ENCODE results near the gene CARD10. TPM values are rescaled to one million over a fixed set of nuclear protein-coding genes. Genes with fewer than 3 reads are reported as not detected.

Gene CARD10
- total RNA-seq, 1 donor from 2014 or later = 5.7 TPM

- no peak overlapping the region for H3K27ac ChIP-seq (ENCODE audit: low read depth, low read length)
- no peaks in the 10 kb centered on the region for H3K36me3 ChIP-seq (ENCODE audit: control insufficient read depth in 3 of 3, insufficient read depth in 3 of 3, low read length in 3 of 3)
- no peaks in the 10 kb centered on the region for H3K4me1 ChIP-seq (ENCODE audit: control insufficient read depth in 3 of 3, insufficient read depth in 3 of 3, low read length in 3 of 3)
- peaks cover 34 to 46% (median 45%) of the 10 kb centered on the region in 3 donors for H3K27me3 ChIP-seq (ENCODE audit: control insufficient read depth in 3 of 3, insufficient read depth in 3 of 3, low read length in 3 of 3)
- H3K9ac ChIP-seq (ENCODE audit: low read depth in 1 of 3, low read length in 3 of 3) = no peak overlapping the region
- H3K9me3 ChIP-seq (ENCODE audit: control insufficient read depth in 3 of 3, low read length in 3 of 3) = peaks cover 0 to 8% (median 0%) of the 10 kb centered on the region in 3 donors
- no peak overlapping the region for H3K4me3 ChIP-seq (ENCODE audit: low read length in 3 of 3)
Observed at GRCh38 chr22:37449331-37450001, 69.7 kb downstream of the CARD10 start.

DNA sequence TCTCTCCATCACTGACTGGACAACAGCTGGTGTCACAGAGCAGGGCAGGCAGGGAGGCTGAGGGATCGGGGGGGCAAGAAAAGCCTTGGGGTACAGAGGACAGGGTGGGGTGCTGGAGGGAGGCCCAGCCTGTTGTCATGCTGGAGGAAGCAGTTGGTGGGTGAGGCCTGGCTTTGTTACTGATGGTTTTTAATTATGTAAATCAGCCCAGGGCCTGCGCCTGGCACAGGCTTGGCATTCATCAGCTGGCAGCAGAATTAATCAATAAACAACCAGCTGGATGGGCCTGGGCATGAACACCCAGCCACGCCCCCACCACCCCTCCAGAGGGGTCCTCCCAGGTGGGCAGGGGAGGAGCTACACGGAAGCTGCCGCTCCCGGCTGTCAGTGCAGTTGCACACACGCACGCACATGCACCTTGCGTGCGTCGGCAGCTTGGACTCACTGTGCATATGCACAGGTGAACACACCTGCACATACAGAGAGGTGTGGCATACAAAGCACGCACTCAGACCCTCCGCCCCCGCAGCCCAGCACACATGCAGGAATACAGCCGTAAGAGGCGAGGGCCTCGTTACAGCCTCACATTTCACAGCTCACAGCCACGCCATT, 70.6 kb downstream of the CARD10 start:
- Histone ChIP-seq H3K4me1 (ENCODE audit: control insufficient read depth in 3 of 3, insufficient read depth in 3 of 3, low read length in 3 of 3) (no peaks in the 10 kb centered on the region), H3K9ac (ENCODE audit: low read depth in 1 of 3, low read length in 3 of 3) (no peak overlapping the region), H3K36me3 (ENCODE audit: control insufficient read depth in 3 of 3, insufficient read depth in 3 of 3, low read length in 3 of 3) (no peaks in the 10 kb centered on the region), H3K9me3 (ENCODE audit: control insufficient read depth in 3 of 3, low read length in 3 of 3) (peaks cover 0 to 8% (median 0%) of the 10 kb centered on the region in 3 donors), H3K4me3 (ENCODE audit: low read length in 3 of 3) (no peak overlapping the region), H3K27ac (ENCODE audit: low read depth, low read length) (no peak overlapping the region), H3K27me3 (ENCODE audit: control insufficient read depth in 3 of 3, insufficient read depth in 3 of 3, low read length in 3 of 3) (peaks cover 27 to 42% (median 41%) of the 10 kb centered on the region in 3 donors)

GRCh38 chr22:37445501-37445900, 73.7 kb downstream of the CARD10 start:
- H3K9me3 ChIP-seq (ENCODE audit: control insufficient read depth in 3 of 3, low read length in 3 of 3) = peaks cover 4 to 8% (median 5%) of the 10 kb centered on the region in 3 donors
- no peaks in the 10 kb centered on the region for H3K36me3 ChIP-seq (ENCODE audit: control insufficient read depth in 3 of 3, insufficient read depth in 3 of 3, low read length in 3 of 3)
- H3K27me3 ChIP-seq (ENCODE audit: control insufficient read depth in 3 of 3, insufficient read depth in 3 of 3, low read length in 3 of 3) = peaks cover 32 to 45% (median 44%) of the 10 kb centered on the region in 3 donors
- H3K4me1 ChIP-seq (ENCODE audit: control insufficient read depth in 3 of 3, insufficient read depth in 3 of 3, low read length in 3 of 3) = no peaks in the 10 kb centered on the region
- H3K27ac ChIP-seq (ENCODE audit: low read depth, low read length) = no peak overlapping the region
- H3K9ac ChIP-seq (ENCODE audit: low read depth in 1 of 3, low read length in 3 of 3) = no peak overlapping the region
- H3K4me3 ChIP-seq (ENCODE audit: low read length in 3 of 3) = no peak overlapping the region

DNA sequence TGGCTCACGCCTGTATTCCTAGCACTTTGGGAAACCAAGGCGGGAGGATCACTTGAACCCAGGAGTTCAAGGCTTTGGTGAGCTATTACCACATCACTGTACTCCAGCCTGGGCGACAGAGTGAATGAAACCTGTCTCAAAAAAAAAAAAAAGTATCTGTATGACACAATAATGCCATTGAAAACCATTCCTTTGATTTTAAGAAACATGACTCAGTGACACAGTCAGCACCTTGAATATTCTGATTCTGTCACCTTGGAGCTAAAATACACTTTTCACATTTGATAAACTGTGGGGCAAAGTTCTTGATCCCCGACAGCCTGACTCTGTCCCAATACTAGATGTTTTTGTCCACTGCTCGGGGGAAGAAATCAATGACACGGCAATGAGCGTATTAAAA, 75.2 kb downstream of the CARD10 start:
- H3K4me1 ChIP-seq (ENCODE audit: control insufficient read depth in 3 of 3, insufficient read depth in 3 of 3, low read length in 3 of 3) = no peaks in the 10 kb centered on the region
- no peak overlapping the region for H3K9ac ChIP-seq (ENCODE audit: low read depth in 1 of 3, low read length in 3 of 3)
- H3K36me3 ChIP-seq (ENCODE audit: control insufficient read depth in 3 of 3, insufficient read depth in 3 of 3, low read length in 3 of 3) = no peaks in the 10 kb centered on the region
- H3K4me3 ChIP-seq (ENCODE audit: low read length in 3 of 3) = no peak overlapping the region
- H3K9me3 ChIP-seq (ENCODE audit: control insufficient read depth in 3 of 3, low read length in 3 of 3) = peaks cover 4 to 8% (median 5%) of the 10 kb centered on the region in 3 donors
- H3K27ac ChIP-seq (ENCODE audit: low read depth, low read length) = no peak overlapping the region
- peaks cover 24 to 39% (median 33%) of the 10 kb centered on the region in 3 donors for H3K27me3 ChIP-seq (ENCODE audit: control insufficient read depth in 3 of 3, insufficient read depth in 3 of 3, low read length in 3 of 3)

DNA sequence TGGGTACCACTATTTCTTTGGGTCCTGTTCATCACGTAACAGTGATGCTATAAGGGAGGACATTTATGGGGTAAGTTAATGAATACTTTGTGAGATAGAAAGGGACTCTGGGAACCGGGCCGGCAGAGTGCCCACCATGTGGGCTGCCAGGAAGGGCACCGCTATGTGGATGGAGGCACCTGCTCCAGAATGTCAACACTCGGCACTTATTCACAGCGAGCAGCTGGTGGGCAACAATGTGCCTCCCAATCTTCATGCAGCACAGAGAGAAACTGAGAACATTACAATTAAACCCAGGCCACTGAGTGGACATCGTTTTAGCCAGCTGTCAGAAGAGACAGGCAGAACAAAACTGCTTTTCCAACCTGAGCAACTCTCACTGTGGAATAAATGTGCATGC, 76.1 kb downstream of the CARD10 start:
- Histone ChIP-seq H3K4me3 (ENCODE audit: low read length in 3 of 3) (no peak overlapping the region), H3K27me3 (ENCODE audit: control insufficient read depth in 3 of 3, insufficient read depth in 3 of 3, low read length in 3 of 3) (peaks cover 19 to 36% (median 27%) of the 10 kb centered on the region in 3 donors), H3K4me1 (ENCODE audit: control insufficient read depth in 3 of 3, insufficient read depth in 3 of 3, low read length in 3 of 3) (no peaks in the 10 kb centered on the region), H3K9ac (ENCODE audit: low read depth in 1 of 3, low read length in 3 of 3) (no peak overlapping the region), H3K9me3 (ENCODE audit: control insufficient read depth in 3 of 3, low read length in 3 of 3) (peaks cover 4 to 8% (median 5%) of the 10 kb centered on the region in 3 donors), H3K27ac (ENCODE audit: low read depth, low read length) (no peak overlapping the region), H3K36me3 (ENCODE audit: control insufficient read depth in 3 of 3, insufficient read depth in 3 of 3, low read length in 3 of 3) (no peaks in the 10 kb centered on the region)

DNA sequence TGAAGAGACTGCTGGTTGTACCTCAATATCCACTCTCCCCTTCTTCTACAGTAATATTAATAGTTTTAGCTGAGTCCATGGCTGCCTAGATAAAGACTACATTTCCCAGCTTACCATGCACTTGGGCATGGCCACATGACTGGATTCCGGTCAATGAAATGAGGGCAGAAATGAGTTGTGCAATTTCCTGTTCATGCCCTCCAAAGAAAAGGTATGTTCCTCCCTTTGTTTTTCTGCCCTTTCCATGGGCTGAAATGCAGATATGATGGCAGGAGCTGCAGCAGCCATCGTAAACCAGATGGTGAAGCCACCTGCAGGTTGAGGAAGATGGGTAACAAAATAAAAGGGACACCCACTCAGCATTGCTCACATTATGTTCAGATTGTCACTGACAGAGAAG, 76.7 kb downstream of the CARD10 start:
- Histone ChIP-seq H3K27ac (ENCODE audit: low read depth, low read length) (no peak overlapping the region), H3K4me3 (ENCODE audit: low read length in 3 of 3) (no peak overlapping the region), H3K27me3 (ENCODE audit: control insufficient read depth in 3 of 3, insufficient read depth in 3 of 3, low read length in 3 of 3) (peaks cover 14 to 32% (median 21%) of the 10 kb centered on the region in 3 donors), H3K4me1 (ENCODE audit: control insufficient read depth in 3 of 3, insufficient read depth in 3 of 3, low read length in 3 of 3) (no peaks in the 10 kb centered on the region), H3K9me3 (ENCODE audit: control insufficient read depth in 3 of 3, low read length in 3 of 3) (peaks cover 4 to 8% (median 5%) of the 10 kb centered on the region in 3 donors), H3K36me3 (ENCODE audit: control insufficient read depth in 3 of 3, insufficient read depth in 3 of 3, low read length in 3 of 3) (no peaks in the 10 kb centered on the region), H3K9ac (ENCODE audit: low read depth in 1 of 3, low read length in 3 of 3) (no peak overlapping the region)

DNA sequence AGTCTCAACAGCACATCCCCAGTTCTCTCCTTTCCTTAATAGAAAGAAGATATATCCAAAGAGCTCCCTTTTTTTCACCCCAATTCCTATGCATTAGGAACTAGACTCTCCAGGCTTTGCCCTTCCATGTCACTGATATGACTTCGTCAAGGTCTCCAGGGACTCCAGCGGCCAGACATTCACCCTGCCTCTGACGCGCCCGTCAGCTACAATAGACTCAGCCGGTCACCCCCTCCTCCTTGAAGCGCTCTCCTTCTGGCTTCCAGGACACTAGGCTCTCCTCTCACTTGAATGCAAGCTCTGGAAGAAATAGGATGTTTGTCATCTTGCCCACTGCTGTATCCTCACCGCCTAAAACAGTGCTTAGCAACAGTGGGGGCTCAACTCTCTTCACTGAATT, 77.1 kb downstream of the CARD10 start:
- no peak overlapping the region for H3K4me3 ChIP-seq (ENCODE audit: low read length in 3 of 3)

GRCh38 chr22:37440875-37441274, 78.3 kb downstream of the CARD10 start:
- Histone ChIP-seq H3K36me3 (ENCODE audit: control insufficient read depth in 3 of 3, insufficient read depth in 3 of 3, low read length in 3 of 3) (no peaks in the 10 kb centered on the region), H3K9me3 (ENCODE audit: control insufficient read depth in 3 of 3, low read length in 3 of 3) (peaks cover 4 to 10% (median 5%) of the 10 kb centered on the region in 3 donors), H3K4me3 (ENCODE audit: low read length in 3 of 3) (no peak overlapping the region), H3K9ac (ENCODE audit: low read depth in 1 of 3, low read length in 3 of 3) (no peak overlapping the region), H3K27me3 (ENCODE audit: control insufficient read depth in 3 of 3, insufficient read depth in 3 of 3, low read length in 3 of 3) (peaks cover 15 to 34% (median 24%) of the 10 kb centered on the region in 3 donors), H3K27ac (ENCODE audit: low read depth, low read length) (no peak overlapping the region), H3K4me1 (ENCODE audit: control insufficient read depth in 3 of 3, insufficient read depth in 3 of 3, low read length in 3 of 3) (no peaks in the 10 kb centered on the region)

More for the DNA sequence above, 77.1 kb downstream of the CARD10 start:
- no peak overlapping the region for H3K27ac ChIP-seq (ENCODE audit: low read depth, low read length)
- no peak overlapping the region for H3K9ac ChIP-seq (ENCODE audit: low read depth in 1 of 3, low read length in 3 of 3)
- peaks cover 4 to 8% (median 5%) of the 10 kb centered on the region in 3 donors for H3K9me3 ChIP-seq (ENCODE audit: control insufficient read depth in 3 of 3, low read length in 3 of 3)
- no peaks in the 10 kb centered on the region for H3K36me3 ChIP-seq (ENCODE audit: control insufficient read depth in 3 of 3, insufficient read depth in 3 of 3, low read length in 3 of 3)
- H3K27me3 ChIP-seq (ENCODE audit: control insufficient read depth in 3 of 3, insufficient read depth in 3 of 3, low read length in 3 of 3) = peaks cover 12 to 32% (median 18%) of the 10 kb centered on the region in 3 donors
- H3K4me1 ChIP-seq (ENCODE audit: control insufficient read depth in 3 of 3, insufficient read depth in 3 of 3, low read length in 3 of 3) = no peaks in the 10 kb centered on the region
